CD4-positive, alpha-beta memory T cell (primary cell): ENCODE results near the gene NSD1. TPM values are rescaled to one million over a fixed set of nuclear protein-coding genes. Genes with fewer than 3 reads are reported as not detected.
"Not testable (repeated sequence)": the region's sequence is repeated elsewhere in the genome, so short reads cannot be mapped to it uniquely, and the experiment has no call there.

Source experiments
- CTCF ChIA-PET: fragments of 350-600 bp; sonication (Branson Sonifier 250); formaldehyde crosslinking; loops from one replicate; lab custom pipeline; 2021; ENCODE audit warnings: inconsistent platforms; ENCODE audit not compliant: partially characterized antibody; lab: Charles Lee
- POLR2A ChIA-PET: fragments of 350-600 bp; sonication (Branson Sonifier 250); formaldehyde crosslinking; loops from one replicate; lab custom pipeline; 2021; ENCODE audit not compliant: partially characterized antibody; lab: Charles Lee
- DNase-seq, 5 donors: peaks; one replicate each; pipeline versions ENCODE4 v3.0.0 to v3.0.0-alpha.2; 2020 to 2022; ENCODE audit warnings: mixed read lengths in 1 of 5
- H3K27ac ChIP-seq: one replicate; pipeline ENCODE4 v1.7.0; 2013; ENCODE audit warnings: low read depth, low read length
- H3K27me3 ChIP-seq: 2 replicates; pipeline ENCODE4 v1.7.0; 2013; ENCODE audit warnings: mild to moderate bottlenecking, low read length, moderate library complexity; ENCODE audit not compliant: insufficient read depth
- H3K36me3 ChIP-seq: 2 replicates; pipeline ENCODE4 v1.7.0; 2013; ENCODE audit warnings: mild to moderate bottlenecking, low read length, moderate library complexity; ENCODE audit not compliant: insufficient read depth
- H3K4me1 ChIP-seq: 2 replicates; pipeline ENCODE4 v1.7.0; 2013; ENCODE audit warnings: mild to moderate bottlenecking, low read length, moderate library complexity; ENCODE audit not compliant: insufficient read depth
- H3K4me3 ChIP-seq, 2 donors: one replicate each; pipeline ENCODE4 v1.7.0; 2013; ENCODE audit warnings: low read length in 2 of 2, mild to moderate bottlenecking in 1 of 2
- H3K9me3 ChIP-seq, 2 donors: one replicate each; pipeline ENCODE4 v1.7.0; 2013; ENCODE audit warnings: low read length in 2 of 2, control low read depth in 1 of 2; ENCODE audit not compliant: control insufficient read depth in 1 of 2
- H3K27ac Mint-ChIP-seq, 7 donors: one replicate each; pipeline ENCODE4 v1.8.0; 2020 to 2021; ENCODE audit warnings: mixed read lengths in 7 of 7, mild to moderate bottlenecking in 6 of 7, inconsistent platforms in 3 of 7, moderate library complexity in 3 of 7
- H3K27me3 Mint-ChIP-seq, 2 donors: one replicate each; pipeline ENCODE4 v1.8.0; 2020 to 2021; ENCODE audit warnings: mixed read lengths in 2 of 2
- H3K36me3 Mint-ChIP-seq, 2 donors: one replicate each; pipeline ENCODE4 v1.8.0; 2020 to 2021; ENCODE audit warnings: mixed read lengths in 2 of 2, inconsistent platforms in 1 of 2, mild to moderate bottlenecking in 1 of 2
- H3K4me1 Mint-ChIP-seq, 4 donors: one replicate each; pipeline ENCODE4 v1.8.0; 2020 to 2021; ENCODE audit warnings: mixed read lengths in 4 of 4, mild to moderate bottlenecking in 1 of 4
- H3K4me3 Mint-ChIP-seq, 8 donors: one replicate each; pipeline ENCODE4 v1.8.0; 2020 to 2021; ENCODE audit warnings: mixed read lengths in 8 of 8, mild to moderate bottlenecking in 7 of 8, moderate library complexity in 6 of 8, inconsistent platforms in 3 of 8
- H3K9me3 Mint-ChIP-seq, 8 donors: one replicate each; pipeline ENCODE4 v1.8.0; 2020 to 2021; ENCODE audit warnings: mixed read lengths in 8 of 8, mild to moderate bottlenecking in 5 of 8, inconsistent platforms in 3 of 8, moderate library complexity in 1 of 8
- intact Hi-C: fragments of 100-400 bp; cut with micrococcal nuclease; formaldehyde crosslinking; loops from one replicate; pipeline ENCODE4 v1.15.1; 2023
- polyA plus RNA-seq, 2 donors: library from polyadenylated mRNA; unstranded; fragments of 300-500 nt; fragmentation: Illumina TruSeq; gene quantifications; one replicate each; pipeline ENCODE4 v1.2.3, GENCODE V29; 2021
- total RNA-seq, 2 experiments: library from RNA; stranded (reverse); gene quantifications; one replicate each; pipeline ENCODE4 v1.2.3, GENCODE V29; 2021

The NSD1 gene
- total and polyA plus RNA-seq, 4 experiments from 2014 or later, result 14.3 to 122 (median 90.0) TPM

DNA sequence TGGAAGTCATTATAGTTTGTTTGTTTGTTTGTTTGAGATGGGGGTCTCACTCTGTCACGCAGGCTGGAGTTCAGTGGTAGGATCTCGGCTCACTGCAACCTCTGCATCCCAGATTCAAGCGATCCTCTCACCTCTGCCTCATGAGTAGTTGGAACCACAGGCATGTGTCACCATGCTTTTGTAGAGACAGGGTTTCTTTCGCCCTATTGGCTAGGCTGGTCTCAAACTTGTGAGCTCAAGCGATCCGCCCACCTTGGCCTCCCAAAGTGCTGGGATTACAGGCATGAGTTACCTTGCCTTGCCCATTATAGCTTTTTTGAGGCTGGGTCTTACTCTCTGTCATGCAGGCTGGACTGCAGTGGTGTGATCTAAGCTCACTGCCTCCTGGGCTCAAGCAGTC, 28.8 kb downstream of the NSD1 start:
- intact Hi-C loops, result no loop called here
- H3K27me3 Mint-ChIP-seq, result no peaks in the 10 kb centered on the region
- Histone ChIP-seq H3K9me3 (no peaks in the 10 kb centered on the region), H3K27ac (no peak overlapping the region), H3K4me3 (no peak overlapping the region), H3K27me3 (no peaks in the 10 kb centered on the region), H3K4me1 (no peaks in the 10 kb centered on the region), H3K36me3 (no peaks in the 10 kb centered on the region)
- no peak for DNase-seq
- H3K9me3 Mint-ChIP-seq, result no peaks in the 10 kb centered on the region
- CTCF ChIA-PET, result interaction anchor here (2.2 kb wide), 1 partner anchor 502 kb away, joined by 4 read pairs; no protein-coding TSS in a partner anchor
- no peak overlapping the region for H3K4me3 Mint-ChIP-seq
- POLR2A ChIA-PET, result interaction anchor here (1.1 kb wide), 1 partner anchor 27 kb away, joined by 3 read pairs; no protein-coding TSS in a partner anchor
- H3K27ac Mint-ChIP-seq, result peak overlapping the region in 2 of 7 donors; percentile 76 to 78
- peaks cover 7 to 28% (median 13%) of the 10 kb centered on the region in 4 donors for H3K4me1 Mint-ChIP-seq
- peaks cover 8 to 18% of the 10 kb centered on the region in 2 donors for H3K36me3 Mint-ChIP-seq

DNA sequence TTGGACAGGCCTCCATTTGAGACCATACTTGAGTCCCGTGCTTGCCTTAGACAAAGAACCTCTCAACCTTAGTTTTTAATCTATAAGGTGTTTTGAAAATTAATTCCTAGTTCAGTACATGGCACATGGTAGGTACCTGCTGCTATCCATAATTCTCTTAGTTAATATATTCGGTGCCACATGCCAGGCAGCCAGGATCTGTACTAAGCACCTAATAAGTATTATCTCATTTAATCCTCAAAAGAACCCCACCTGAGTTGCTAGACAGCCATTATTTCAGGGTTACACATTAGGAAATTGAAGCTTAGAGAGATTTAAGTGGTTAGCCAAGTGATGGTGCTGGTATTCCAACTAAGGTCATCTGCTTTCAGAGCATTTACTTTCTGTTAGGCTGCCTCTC, 29.9 kb downstream of the NSD1 start:
- DNase-seq, result no peak
- Histone ChIP-seq H3K27ac (no peak overlapping the region), H3K27me3 (no peaks in the 10 kb centered on the region), H3K4me1 (no peaks in the 10 kb centered on the region), H3K4me3 (no peak overlapping the region), H3K36me3 (no peaks in the 10 kb centered on the region), H3K9me3 (no peaks in the 10 kb centered on the region)
- H3K36me3 Mint-ChIP-seq, result peaks cover 4 to 20% of the 10 kb centered on the region in 2 donors
- ChIA-PET CTCF (interaction anchor here (2.2 kb wide), 1 partner anchor 503 kb away, joined by 4 read pairs; no protein-coding TSS in a partner anchor), POLR2A (interaction anchor here (1.1 kb wide), 1 partner anchor 28 kb away, joined by 3 read pairs; no protein-coding TSS in a partner anchor)
- H3K4me3 Mint-ChIP-seq, result no peak overlapping the region
- H3K4me1 Mint-ChIP-seq, result peaks cover 4 to 19% (median 13%) of the 10 kb centered on the region in 4 donors
- H3K27ac Mint-ChIP-seq, result peak overlapping the region in 1 of 7 donors; percentile 12
- intact Hi-C loops, result no loop called here
- H3K9me3 Mint-ChIP-seq, result no peaks in the 10 kb centered on the region
- H3K27me3 Mint-ChIP-seq, result no peaks in the 10 kb centered on the region

- CTCF ChIA-PET, result interaction anchor here (1.1 kb wide), 1 partner anchor 30 kb away, joined by 3 read pairs; no protein-coding TSS in a partner anchor
These were observed 35.7 kb downstream of the NSD1 start for GRCh38 chr5:177169271-177169670.

GRCh38 chr5:177171961-177172360, 38.4 kb downstream of the NSD1 start:
- peaks cover 10 to 27% of the 10 kb centered on the region in 2 donors for H3K36me3 Mint-ChIP-seq
- no peak overlapping the region for H3K4me3 ChIP-seq
- H3K4me1 ChIP-seq, result peaks cover 15% of the 10 kb centered on the region
- intact Hi-C loops, result no loop called here
- H3K9me3 Mint-ChIP-seq, result no peaks in the 10 kb centered on the region
- no peak overlapping the region for H3K27ac ChIP-seq
- H3K27me3 Mint-ChIP-seq, result no peaks in the 10 kb centered on the region
- POLR2A ChIA-PET, result no interaction called here
- no peaks in the 10 kb centered on the region for H3K9me3 ChIP-seq
- H3K4me3 Mint-ChIP-seq, result no peak overlapping the region
- peaks cover 4% of the 10 kb centered on the region for H3K36me3 ChIP-seq
- H3K27me3 ChIP-seq, result no peaks in the 10 kb centered on the region
- H3K27ac Mint-ChIP-seq, result peak overlapping the region in 4 of 7 donors; percentile 15 to 77 (median 31)
- H3K4me1 Mint-ChIP-seq, result peaks cover 23 to 47% (median 35%) of the 10 kb centered on the region in 4 donors
- no peak for DNase-seq
- CTCF ChIA-PET, result no interaction called here

More at GRCh38 chr5:177169271-177169670, 35.7 kb downstream of the NSD1 start:
- Mint-ChIP-seq H3K27me3 (no peaks in the 10 kb centered on the region), H3K9me3 (no peaks in the 10 kb centered on the region), H3K4me3 (no peak overlapping the region), H3K27ac (peak overlapping the region in 2 of 7 donors; percentile 27 to 47), H3K4me1 (peaks cover 19 to 33% (median 27%) of the 10 kb centered on the region in 4 donors), H3K36me3 (peaks cover 14 to 31% of the 10 kb centered on the region in 2 donors)
- Histone ChIP-seq H3K4me3 (no peak overlapping the region), H3K36me3 (peaks cover 4% of the 10 kb centered on the region), H3K27me3 (no peaks in the 10 kb centered on the region), H3K27ac (no peak overlapping the region), H3K9me3 (no peaks in the 10 kb centered on the region), H3K4me1 (peaks cover 3% of the 10 kb centered on the region)
- POLR2A ChIA-PET, result no interaction called here
- DNase-seq, result no peak
- intact Hi-C loops, result no loop called here

GRCh38 chr5:177175336-177175735, 41.8 kb downstream of the NSD1 start:
- peaks cover 19 to 48% (median 35%) of the 10 kb centered on the region in 4 donors for H3K4me1 Mint-ChIP-seq
- Histone ChIP-seq H3K4me1 (peaks cover 13% of the 10 kb centered on the region), H3K27me3 (no peaks in the 10 kb centered on the region), H3K9me3 (no peaks in the 10 kb centered on the region), H3K36me3 (no peaks in the 10 kb centered on the region), H3K27ac (no peak overlapping the region), H3K4me3 (no peak overlapping the region)
- ChIA-PET POLR2A (interaction anchor here (0.6 kb wide), 1 partner anchor 127 kb away, joined by 3 read pairs; no protein-coding TSS in a partner anchor), CTCF (interaction anchor here (0.7 kb wide), 1 partner anchor 61 kb away, joined by 3 read pairs; no protein-coding TSS in a partner anchor)
- H3K36me3 Mint-ChIP-seq, result peaks cover 4 to 20% of the 10 kb centered on the region in 2 donors
- no peaks in the 10 kb centered on the region for H3K9me3 Mint-ChIP-seq
- H3K27ac Mint-ChIP-seq, result no peak overlapping the region
- H3K4me3 Mint-ChIP-seq, result no peak overlapping the region
- no peak for DNase-seq
- intact Hi-C loops, result no loop called here
- no peaks in the 10 kb centered on the region for H3K27me3 Mint-ChIP-seq

- Mint-ChIP-seq H3K27ac (peak overlapping the region in 3 of 7 donors; percentile 29 to 57 (median 50)), H3K4me1 (peaks cover 18 to 47% (median 36%) of the 10 kb centered on the region in 4 donors), H3K36me3 (peaks cover 4 to 24% of the 10 kb centered on the region in 2 donors), H3K9me3 (no peaks in the 10 kb centered on the region), H3K4me3 (no peak overlapping the region), H3K27me3 (no peaks in the 10 kb centered on the region)
- POLR2A ChIA-PET, result interaction anchor here (1.8 kb wide), 1 partner anchor 9 kb away, joined by 4 read pairs; no protein-coding TSS in a partner anchor
- Histone ChIP-seq H3K4me3 (no peak overlapping the region), H3K36me3 (no peaks in the 10 kb centered on the region), H3K27me3 (no peaks in the 10 kb centered on the region), H3K4me1 (peaks cover 13% of the 10 kb centered on the region), H3K9me3 (no peaks in the 10 kb centered on the region), H3K27ac (no peak overlapping the region)
- CTCF ChIA-PET, result interaction anchor here (0.6 to 1.6 kb wide), 2 partner anchors 62 to 68 kb away, joined by 3 to 6 read pairs; no protein-coding TSS in a partner anchor
- intact Hi-C loops, result no loop called here
- no peak for DNase-seq
These were observed 42.7 kb downstream of the NSD1 start for GRCh38 chr5:177176175-177176711.

GRCh38 chr5:177177847-177178437, 44.4 kb downstream of the NSD1 start:
- H3K27ac ChIP-seq, H3K27me3 ChIP-seq, H3K4me3 ChIP-seq, intact Hi-C loops, H3K27ac Mint-ChIP-seq, H3K9me3 Mint-ChIP-seq, DNase-seq, H3K9me3 ChIP-seq, H3K4me3 Mint-ChIP-seq, H3K36me3 ChIP-seq, H3K27me3 Mint-ChIP-seq: not testable (repeated sequence)
- peaks cover 0 to 21% of the 10 kb centered on the region in 2 donors for H3K36me3 Mint-ChIP-seq
- CTCF ChIA-PET, result interaction anchor here (1.6 kb wide), 1 partner anchor 64 kb away, joined by 6 read pairs; no protein-coding TSS in a partner anchor
- H3K4me1 ChIP-seq, result peaks cover 13% of the 10 kb centered on the region
- H3K4me1 Mint-ChIP-seq, result peaks cover 12 to 37% (median 27%) of the 10 kb centered on the region in 4 donors
- POLR2A ChIA-PET, result interaction anchor here (1.6 to 1.8 kb wide), 2 partner anchors 11 to 44 kb away, joined by 4 read pairs; partner anchors contain the start of gene NSD1
